H54 (cell line): Measurements from ENCODE around the gene ZNF552.
"Not testable (repeated sequence)": the region's sequence is repeated elsewhere in the genome, so short reads cannot be mapped to it uniquely, and the experiment has no call there.

Source experiments
- DNase-seq: peaks from one replicate; pipeline ENCODE4 v3.0.0; 2011; ENCODE audit warnings: low spot score, mixed read lengths; ENCODE audit not compliant: insufficient read length
- FAIRE-seq: peaks from 3 replicates; lab custom pipeline; 2011; peaks lifted over from hg19 to GRCh38; lab: Jason Lieb, UNC
- POLR2A ChIP-seq: IDR thresholded peaks from 2 replicates; pipeline ENCODE4 v1.6.1; 2011; ENCODE audit warnings: low read depth, mild to moderate bottlenecking, low read length

Gene ZNF552

GRCh38 chr19:57829316-57829715 lies 14.6 kb upstream of the ZNF552 start:
- FAIRE-seq: no peak
- no peak for TF ChIP-seq POLR2A

GRCh38 chr19:57825511-57825910 lies 10.8 kb upstream of the ZNF552 start:
- no peak for DNase-seq
- TF ChIP-seq POLR2A: no peak
- no peak for FAIRE-seq

More at GRCh38 chr19:57829316-57829715, 14.6 kb upstream of the ZNF552 start:
- DNase-seq: no peak

GRCh38 chr19:57823608-57824007 lies 8.9 kb upstream of the ZNF552 start:
- not testable (repeated sequence) for DNase-seq, FAIRE-seq

- not testable (repeated sequence) for FAIRE-seq
These were observed 8.4 kb upstream of the ZNF552 start for GRCh38 chr19:57823155-57823554.

GRCh38 chr19:57821501-57821900 lies 6.8 kb upstream of the ZNF552 start:
- not testable (repeated sequence) for DNase-seq, FAIRE-seq

More at GRCh38 chr19:57823155-57823554, 8.4 kb upstream of the ZNF552 start:
- DNase-seq: not testable (repeated sequence)

- DNase-seq, FAIRE-seq: not testable (repeated sequence)
These were observed 6.4 kb upstream of the ZNF552 start for GRCh38 chr19:57821095-57821494.

GRCh38 chr19:57820599-57820998 lies 5.9 kb upstream of the ZNF552 start:
- TF ChIP-seq POLR2A: no peak
- FAIRE-seq (no peak), DNase-seq (no peak)

GRCh38 chr19:57819475-57820148 lies 4.9 kb upstream of the ZNF552 start:
- TF ChIP-seq POLR2A: peak; percentile 92
- FAIRE-seq (no peak), DNase-seq (peak; percentile 98)

- DNase-seq (no peak), FAIRE-seq (no peak)
- TF ChIP-seq POLR2A: no peak
These were observed 3.7 kb upstream of the ZNF552 start for GRCh38 chr19:57818378-57818777.

- FAIRE-seq (no peak), DNase-seq (no peak)
- no peak for TF ChIP-seq POLR2A
These were observed 3.3 kb upstream of the ZNF552 start for GRCh38 chr19:57817976-57818375.

GRCh38 chr19:57816652-57817051 lies 1.9 kb upstream of the ZNF552 start:
- no peak for TF ChIP-seq POLR2A
- FAIRE-seq (no peak), DNase-seq (no peak)

- FAIRE-seq (no peak), DNase-seq (no peak)
- TF ChIP-seq POLR2A: no peak
These were observed 748 bp upstream of the ZNF552 start for GRCh38 chr19:57815247-57816075.

GRCh38 chr19:57813919-57814504 lies 701 bp downstream of the ZNF552 start:
- TF ChIP-seq POLR2A: no peak
- no peak for FAIRE-seq

GRCh38 chr19:57812975-57813820 lies 1.5 kb downstream of the ZNF552 start:
- FAIRE-seq, DNase-seq: not testable (repeated sequence)

More at GRCh38 chr19:57813919-57814504, 701 bp downstream of the ZNF552 start:
- no peak for DNase-seq
